ENCODE measurements around the gene LDLR. TPM values are rescaled to one million over a fixed set of nuclear protein-coding genes. Genes with fewer than 3 reads are reported as not detected.
"Not testable (repeated sequence)": the region's sequence is repeated elsewhere in the genome, so short reads cannot be mapped to it uniquely, and the experiment has no call there.

Gene LDLR
- total RNA-seq, 1 experiment from 2014 or later: 182 TPM

- DNase-seq: no peak
- peaks cover 81% of the 10 kb centered on the region for H3K36me3 ChIP-seq (ENCODE audit: low read depth)
- ChIA-PET CTCF (interaction anchor here (0.6 kb wide), 1 partner anchor 87 kb away, joined by 3 read pairs; no protein-coding TSS in a partner anchor), POLR2A (ENCODE audit: unreplicated experiment) (no interaction called here)
- H3K79me2 ChIP-seq (ENCODE audit: low read depth): peaks cover 90% of the 10 kb centered on the region
- H3K27me3 ChIP-seq (ENCODE audit: insufficient read depth, low read depth): no peaks in the 10 kb centered on the region
- no peak for TF ChIP-seq EZH2 (IDR thresholded peaks at IDR 0.05; ENCODE audit: low read depth)
- no peak for TF ChIP-seq CTCF (conservative IDR thresholded peaks at IDR 0.05)
- BruUV-seq (replicated peaks): no TSS peak
- H3K27ac ChIP-seq: no peak overlapping the region
- no peak overlapping the region for H3K4me2 ChIP-seq
- H3K4me1 ChIP-seq (replicated peaks; ENCODE audit: insufficient read depth): peaks cover 12% of the 10 kb centered on the region
- peaks cover 87% of the 10 kb centered on the region for H3F3A ChIP-seq (ENCODE audit: insufficient read depth, low read depth)
- H2AFZ ChIP-seq: no peak overlapping the region
- intact Hi-C loops (cut with micrococcal nuclease; ENCODE audit: unreplicated experiment): no loop called here
- no peak overlapping the region for H3K4me3 ChIP-seq
- peaks cover 97% of the 10 kb centered on the region for H4K20me1 ChIP-seq (ENCODE audit: insufficient read depth)
- no peaks in the 10 kb centered on the region for H3K9me2 ChIP-seq (ENCODE audit: insufficient read depth)
- no peaks in the 10 kb centered on the region for H3K9me3 ChIP-seq (ENCODE audit: insufficient read depth, low read depth)
Measured at GRCh38 chr19:11101057-11101456, 11.8 kb downstream of the LDLR start.

- Histone ChIP-seq H3K27me3 (ENCODE audit: insufficient read depth, low read depth) (no peaks in the 10 kb centered on the region), H4K20me1 (ENCODE audit: insufficient read depth) (peaks cover 94% of the 10 kb centered on the region), H3K4me2 (no peak overlapping the region), H2AFZ (no peak overlapping the region), H3K79me2 (ENCODE audit: low read depth) (peaks cover 77% of the 10 kb centered on the region), H3K27ac (no peak overlapping the region), H3K4me1 (replicated peaks; ENCODE audit: insufficient read depth) (no peaks in the 10 kb centered on the region), H3K9me3 (ENCODE audit: insufficient read depth, low read depth) (no peaks in the 10 kb centered on the region), H3K4me3 (no peak overlapping the region), H3K9me2 (ENCODE audit: insufficient read depth) (no peaks in the 10 kb centered on the region), H3F3A (ENCODE audit: insufficient read depth, low read depth) (peaks cover 88% of the 10 kb centered on the region), H3K36me3 (ENCODE audit: low read depth) (peaks cover 84% of the 10 kb centered on the region)
- no peak for DNase-seq
- CTCF ChIA-PET: no interaction called here
- intact Hi-C loops (cut with micrococcal nuclease; ENCODE audit: unreplicated experiment): no loop called here
- no TSS peak for BruUV-seq (replicated peaks)
- TF ChIP-seq CTCF (conservative IDR thresholded peaks at IDR 0.05) (no peak), EZH2 (IDR thresholded peaks at IDR 0.05; ENCODE audit: low read depth) (no peak)
- POLR2A ChIA-PET (ENCODE audit: unreplicated experiment): no interaction called here
Measured at GRCh38 chr19:11102944-11103343, 13.7 kb downstream of the LDLR start.

GRCh38 chr19:11103667-11104066, 14.4 kb downstream of the LDLR start:
- H3K4me2 ChIP-seq; H3K27me3 ChIP-seq (ENCODE audit: insufficient read depth, low read depth); H3K4me1 ChIP-seq (replicated peaks; ENCODE audit: insufficient read depth); H3K27ac ChIP-seq; H2AFZ ChIP-seq; BruUV-seq (replicated peaks); H3K9me2 ChIP-seq (ENCODE audit: insufficient read depth); H3K9me3 ChIP-seq (ENCODE audit: insufficient read depth, low read depth); POLR2A ChIA-PET (ENCODE audit: unreplicated experiment); H3K4me3 ChIP-seq; intact Hi-C loops (cut with micrococcal nuclease; ENCODE audit: unreplicated experiment); DNase-seq: not testable (repeated sequence)
- Histone ChIP-seq H3K79me2 (ENCODE audit: low read depth) (peaks cover 74% of the 10 kb centered on the region), H3F3A (ENCODE audit: insufficient read depth, low read depth) (peaks cover 88% of the 10 kb centered on the region), H3K36me3 (ENCODE audit: low read depth) (peaks cover 82% of the 10 kb centered on the region), H4K20me1 (ENCODE audit: insufficient read depth) (peaks cover 92% of the 10 kb centered on the region)
- CTCF ChIA-PET: interaction anchor here (0.6 kb wide), 1 partner anchor 14 kb away, joined by 4 read pairs; no protein-coding TSS in a partner anchor

- H3K27me3 ChIP-seq (ENCODE audit: insufficient read depth, low read depth): no peaks in the 10 kb centered on the region
- peaks cover 89% of the 10 kb centered on the region for H4K20me1 ChIP-seq (ENCODE audit: insufficient read depth)
- no peak for TF ChIP-seq EZH2 (IDR thresholded peaks at IDR 0.05; ENCODE audit: low read depth)
- no peak for TF ChIP-seq CTCF (conservative IDR thresholded peaks at IDR 0.05)
- no peak overlapping the region for H3K4me2 ChIP-seq
- ChIA-PET POLR2A (ENCODE audit: unreplicated experiment) (no interaction called here), CTCF (interaction anchor here (0.5 kb wide), 1 partner anchor 165 kb away, joined by 8 read pairs; no protein-coding TSS in a partner anchor)
- peaks cover 86% of the 10 kb centered on the region for H3F3A ChIP-seq (ENCODE audit: insufficient read depth, low read depth)
- H3K4me1 ChIP-seq (replicated peaks; ENCODE audit: insufficient read depth): no peaks in the 10 kb centered on the region
- no peak overlapping the region for H3K4me3 ChIP-seq
- no peaks in the 10 kb centered on the region for H3K9me2 ChIP-seq (ENCODE audit: insufficient read depth)
- BruUV-seq (replicated peaks): no TSS peak
- intact Hi-C loops (cut with micrococcal nuclease; ENCODE audit: unreplicated experiment): no loop called here
- peaks cover 67% of the 10 kb centered on the region for H3K79me2 ChIP-seq (ENCODE audit: low read depth)
- no peaks in the 10 kb centered on the region for H3K9me3 ChIP-seq (ENCODE audit: insufficient read depth, low read depth)
- peaks cover 78% of the 10 kb centered on the region for H3K36me3 ChIP-seq (ENCODE audit: low read depth)
- H3K27ac ChIP-seq: no peak overlapping the region
- H2AFZ ChIP-seq: no peak overlapping the region
- no peak for DNase-seq
Measured at GRCh38 chr19:11105014-11105636, 15.9 kb downstream of the LDLR start.

Measured in PC-9 (cell line).